ENCODE data around the gene ITGB5.

DNA sequence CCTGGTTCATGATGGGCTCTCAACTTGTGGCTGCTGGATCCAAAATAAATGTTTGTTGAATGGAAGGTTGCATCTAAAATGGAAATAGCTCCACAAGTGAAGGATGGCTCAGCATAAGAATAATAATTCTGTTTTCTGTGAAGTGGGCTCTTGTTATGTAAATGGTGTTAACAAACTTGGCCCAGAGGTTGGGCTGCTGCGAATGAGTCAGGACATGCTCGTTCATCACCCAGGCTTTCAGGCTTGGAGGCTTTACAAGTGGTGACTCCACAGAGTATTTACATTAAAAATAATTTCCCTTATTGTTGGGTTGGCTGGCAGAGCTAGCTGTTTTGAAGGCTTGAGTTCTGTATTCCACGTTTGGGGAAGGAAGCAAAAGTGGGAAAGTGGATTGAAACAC is 60.5 kb downstream of the ITGB5 start:
- TF ChIP-seq EZH2 (IDR thresholded peaks at IDR 0.05; ENCODE audit: insufficient read depth, low read length) (no peak), CTCF (IDR thresholded peaks at IDR 0.05; ENCODE audit: insufficient read depth, low read depth, low read length) (no peak)
